Memory B cell (primary cell): ENCODE measurements around the gene NHEJ1.

Source experiments
- ATAC-seq: fragments of 150-1000 bp; cut with Tn5 transposase; 2 replicates; pipeline ENCODE4 v1.10.0; 2021; ENCODE audit warnings: low read depth, mild to moderate bottlenecking, moderate library complexity
- DNase-seq, 2 donors: peaks; one replicate each; pipeline ENCODE4 v3.0.0; 2022; ENCODE audit warnings: low spot score in 2 of 2
- H3K27ac Mint-ChIP-seq: one replicate; pipeline ENCODE4 v1.8.0; 2022; ENCODE audit warnings: mild to moderate bottlenecking, moderate library complexity, mixed read lengths
- H3K27me3 Mint-ChIP-seq: one replicate; pipeline ENCODE4 v1.8.0; 2022; ENCODE audit warnings: mixed read lengths
- H3K36me3 Mint-ChIP-seq: one replicate; pipeline ENCODE4 v1.8.0; 2022; ENCODE audit warnings: mild to moderate bottlenecking, mixed read lengths
- H3K4me1 Mint-ChIP-seq: one replicate; pipeline ENCODE4 v1.8.0; 2022; ENCODE audit warnings: mixed read lengths
- H3K4me3 Mint-ChIP-seq: one replicate; pipeline ENCODE4 v1.8.0; 2022; ENCODE audit warnings: mild to moderate bottlenecking, moderate library complexity, mixed read lengths
- H3K9me3 Mint-ChIP-seq: one replicate; pipeline ENCODE4 v1.8.0; 2022; ENCODE audit warnings: mixed read lengths

The NHEJ1 gene

GRCh38 chr2:219175928-219176817, 15.6 kb upstream of the NHEJ1 start:
- Mint-ChIP-seq H3K36me3 (peaks cover 25% of the 10 kb centered on the region), H3K4me1 (peaks cover 35% of the 10 kb centered on the region), H3K9me3 (no peaks in the 10 kb centered on the region), H3K27me3 (no peaks in the 10 kb centered on the region), H3K4me3 (peak overlapping the region; percentile 88), H3K27ac (peak overlapping the region; percentile 97)
- DNase-seq, result peak; percentile 63 to 64
- ATAC-seq, result peak; percentile 61

GRCh38 chr2:219175486-219175885, 14.9 kb upstream of the NHEJ1 start:
- ATAC-seq, result no peak
- no peaks in the 10 kb centered on the region for H3K27me3 Mint-ChIP-seq
- no peak for DNase-seq
- peak overlapping the region; percentile 88 for H3K4me3 Mint-ChIP-seq
- H3K9me3 Mint-ChIP-seq, result no peaks in the 10 kb centered on the region
- H3K4me1 Mint-ChIP-seq, result peaks cover 38% of the 10 kb centered on the region
- peak overlapping the region; percentile 97 for H3K27ac Mint-ChIP-seq
- H3K36me3 Mint-ChIP-seq, result peaks cover 18% of the 10 kb centered on the region

GRCh38 chr2:219174801-219175200, 14.2 kb upstream of the NHEJ1 start:
- DNase-seq, result no peak
- Mint-ChIP-seq H3K4me3 (peak overlapping the region; percentile 60), H3K27ac (peak overlapping the region; percentile 25), H3K36me3 (peaks cover 18% of the 10 kb centered on the region), H3K4me1 (peaks cover 38% of the 10 kb centered on the region), H3K9me3 (no peaks in the 10 kb centered on the region), H3K27me3 (no peaks in the 10 kb centered on the region)
- ATAC-seq, result no peak

- peaks cover 35% of the 10 kb centered on the region for H3K4me1 Mint-ChIP-seq
Measured at GRCh38 chr2:219174146-219174545, 13.5 kb upstream of the NHEJ1 start.

GRCh38 chr2:219173176-219173575, 12.6 kb upstream of the NHEJ1 start:
- Mint-ChIP-seq H3K4me1 (peaks cover 31% of the 10 kb centered on the region), H3K4me3 (no peak overlapping the region), H3K36me3 (peaks cover 18% of the 10 kb centered on the region), H3K9me3 (no peaks in the 10 kb centered on the region), H3K27me3 (no peaks in the 10 kb centered on the region), H3K27ac (no peak overlapping the region)
- ATAC-seq, result no peak
- DNase-seq, result no peak

More at GRCh38 chr2:219174146-219174545, 13.5 kb upstream of the NHEJ1 start:
- no peaks in the 10 kb centered on the region for H3K27me3 Mint-ChIP-seq
- DNase-seq (no peak), ATAC-seq (no peak)
- H3K36me3 Mint-ChIP-seq, result peaks cover 18% of the 10 kb centered on the region
- H3K9me3 Mint-ChIP-seq, result no peaks in the 10 kb centered on the region
- H3K27ac Mint-ChIP-seq, result peak overlapping the region; percentile 25
- H3K4me3 Mint-ChIP-seq, result peak overlapping the region; percentile 60

- no peak overlapping the region for H3K4me3 Mint-ChIP-seq
- H3K27me3 Mint-ChIP-seq, result no peaks in the 10 kb centered on the region
- no peaks in the 10 kb centered on the region for H3K9me3 Mint-ChIP-seq
- H3K4me1 Mint-ChIP-seq, result peaks cover 30% of the 10 kb centered on the region
- DNase-seq (no peak), ATAC-seq (no peak)
- H3K27ac Mint-ChIP-seq, result peak overlapping the region; percentile 69
- peaks cover 18% of the 10 kb centered on the region for H3K36me3 Mint-ChIP-seq
Measured at GRCh38 chr2:219172231-219173154, 11.9 kb upstream of the NHEJ1 start.

GRCh38 chr2:219171231-219171651, 10.6 kb upstream of the NHEJ1 start:
- peak; percentile 35 to 42 for DNase-seq
- Mint-ChIP-seq H3K4me1 (peaks cover 26% of the 10 kb centered on the region), H3K36me3 (peaks cover 18% of the 10 kb centered on the region)

GRCh38 chr2:219169930-219170654, 9.5 kb upstream of the NHEJ1 start, which contains the start of gene SLC23A3:
Gene SLC23A3, minus strand, starts transcription at chr2:219170029. Its CDS starts 45 bp downstream, at chr2:219169984.
- ATAC-seq (no peak), DNase-seq (no peak)
- peaks cover 18% of the 10 kb centered on the region for H3K36me3 Mint-ChIP-seq
- no peak within 1 kb of the TSS for H3K4me3 Mint-ChIP-seq
- H3K27ac Mint-ChIP-seq, result no peak within 1 kb of the TSS
- H3K27me3 Mint-ChIP-seq, result no peaks in the 10 kb centered on the region
- H3K9me3 Mint-ChIP-seq, result no peaks in the 10 kb centered on the region
- H3K4me1 Mint-ChIP-seq, result peaks cover 24% of the 10 kb centered on the region

More at GRCh38 chr2:219171231-219171651, 10.6 kb upstream of the NHEJ1 start:
- peak; percentile 49 for ATAC-seq
- Mint-ChIP-seq H3K27ac (peak overlapping the region; percentile 69), H3K4me3 (no peak overlapping the region), H3K9me3 (no peaks in the 10 kb centered on the region), H3K27me3 (no peaks in the 10 kb centered on the region)

GRCh38 chr2:219168932-219169331, 8.3 kb upstream of the NHEJ1 start:
- Mint-ChIP-seq H3K27ac (no peak overlapping the region), H3K9me3 (no peaks in the 10 kb centered on the region), H3K4me1 (peaks cover 15% of the 10 kb centered on the region), H3K27me3 (no peaks in the 10 kb centered on the region), H3K4me3 (no peak overlapping the region), H3K36me3 (peaks cover 9% of the 10 kb centered on the region)
- DNase-seq (no peak), ATAC-seq (no peak)

GRCh38 chr2:219168526-219168925, 7.9 kb upstream of the NHEJ1 start:
- H3K27ac Mint-ChIP-seq, result no peak overlapping the region
- H3K27me3 Mint-ChIP-seq, result no peaks in the 10 kb centered on the region
- no peak overlapping the region for H3K4me3 Mint-ChIP-seq
- ATAC-seq (no peak), DNase-seq (no peak)
- H3K4me1 Mint-ChIP-seq, result peaks cover 13% of the 10 kb centered on the region
- H3K36me3 Mint-ChIP-seq, result peaks cover 8% of the 10 kb centered on the region
- no peaks in the 10 kb centered on the region for H3K9me3 Mint-ChIP-seq

GRCh38 chr2:219167997-219168396, 7.4 kb upstream of the NHEJ1 start:
- H3K36me3 Mint-ChIP-seq, result peaks cover 5% of the 10 kb centered on the region
- no peak for DNase-seq
- ATAC-seq, result no peak
- H3K27me3 Mint-ChIP-seq, result no peaks in the 10 kb centered on the region
- H3K4me3 Mint-ChIP-seq, result no peak overlapping the region
- H3K9me3 Mint-ChIP-seq, result no peaks in the 10 kb centered on the region
- H3K27ac Mint-ChIP-seq, result no peak overlapping the region
- peaks cover 10% of the 10 kb centered on the region for H3K4me1 Mint-ChIP-seq

- Mint-ChIP-seq H3K4me3 (no peak overlapping the region), H3K27me3 (no peaks in the 10 kb centered on the region), H3K4me1 (peaks cover 12% of the 10 kb centered on the region), H3K27ac (no peak overlapping the region), H3K9me3 (no peaks in the 10 kb centered on the region), H3K36me3 (no peaks in the 10 kb centered on the region)
- no peak for DNase-seq
- no peak for ATAC-seq
Measured at GRCh38 chr2:219165058-219165911, 4.7 kb upstream of the NHEJ1 start.

- Mint-ChIP-seq H3K4me3 (no peak overlapping the region), H3K36me3 (no peaks in the 10 kb centered on the region), H3K27me3 (no peaks in the 10 kb centered on the region), H3K9me3 (no peaks in the 10 kb centered on the region), H3K4me1 (peaks cover 17% of the 10 kb centered on the region), H3K27ac (no peak overlapping the region)
- ATAC-seq, result no peak
- no peak for DNase-seq
Measured at GRCh38 chr2:219163156-219163555, 2.5 kb upstream of the NHEJ1 start.
